ENCODE measurements around the gene ZNF160.

Gene ZNF160

GRCh38 chr19:53123400-53123799 lies 20.2 kb upstream of the ZNF160 start:
- TF ChIP-seq FOXP2 (optimal IDR thresholded peaks at IDR 0.05; ENCODE audit: borderline replicate concordance, extremely low read depth, extremely low read length, insufficient read depth) (no peak), POLR2AphosphoS5 (IDR thresholded peaks at IDR 0.05; ENCODE audit: low read depth, low read length) (no peak), SIN3A (IDR thresholded peaks at IDR 0.05; ENCODE audit: borderline replicate concordance, insufficient read depth, low read length) (no peak), REST (IDR thresholded peaks at IDR 0.05; ENCODE audit: insufficient read depth in 1 of 2, low read depth in 2 of 2, low read length in 2 of 2) (no peak), TAF1 (IDR thresholded peaks at IDR 0.05; ENCODE audit: borderline replicate concordance, insufficient read depth, low read length) (no peak)

- no peak for TF ChIP-seq POLR2AphosphoS5 (IDR thresholded peaks at IDR 0.05; ENCODE audit: low read depth, low read length)
Observed at GRCh38 chr19:53112286-53112685, 9.1 kb upstream of the ZNF160 start.

- no peak for TF ChIP-seq POLR2AphosphoS5 (IDR thresholded peaks at IDR 0.05; ENCODE audit: low read depth, low read length)
Observed at GRCh38 chr19:53109527-53109926, 6.3 kb upstream of the ZNF160 start.

GRCh38 chr19:53102756-53103233 lies 427 bp downstream of the ZNF160 start:
- TF ChIP-seq SIN3A (IDR thresholded peaks at IDR 0.05; ENCODE audit: borderline replicate concordance, insufficient read depth, low read length): no peak

GRCh38 chr19:53102206-53102755 lies 941 bp downstream of the ZNF160 start:
- no peak for TF ChIP-seq TAF1 (IDR thresholded peaks at IDR 0.05; ENCODE audit: borderline replicate concordance, insufficient read depth, low read length)
- no peak for TF ChIP-seq SIN3A (IDR thresholded peaks at IDR 0.05; ENCODE audit: borderline replicate concordance, insufficient read depth, low read length)
- TF ChIP-seq FOXP2 (optimal IDR thresholded peaks at IDR 0.05; ENCODE audit: borderline replicate concordance, extremely low read depth, extremely low read length, insufficient read depth): no peak

GRCh38 chr19:53101518-53101917 lies 1.7 kb downstream of the ZNF160 start:
- TF ChIP-seq REST (IDR thresholded peaks at IDR 0.05; ENCODE audit: insufficient read depth in 1 of 2, low read depth in 2 of 2, low read length in 2 of 2): no peak

- TF ChIP-seq POLR2AphosphoS5 (IDR thresholded peaks at IDR 0.05; ENCODE audit: low read depth, low read length): no peak
- no peak for TF ChIP-seq TAF1 (IDR thresholded peaks at IDR 0.05; ENCODE audit: borderline replicate concordance, insufficient read depth, low read length)
- no peak for TF ChIP-seq REST (IDR thresholded peaks at IDR 0.05; ENCODE audit: insufficient read depth in 1 of 2, low read depth in 2 of 2, low read length in 2 of 2)
- no peak for TF ChIP-seq FOXP2 (optimal IDR thresholded peaks at IDR 0.05; ENCODE audit: borderline replicate concordance, extremely low read depth, extremely low read length, insufficient read depth)
- TF ChIP-seq SIN3A (IDR thresholded peaks at IDR 0.05; ENCODE audit: borderline replicate concordance, insufficient read depth, low read length): no peak
Observed at GRCh38 chr19:53094754-53095575, 8.3 kb downstream of the ZNF160 start.

Data from PFSK-1 (cell line).